BJ (cell line): ENCODE data around the gene NME5. TPM values are rescaled to one million over a fixed set of nuclear protein-coding genes. Genes with fewer than 3 reads are reported as not detected.

Source experiments
- CTCF ChIA-PET: fragments of 350-600 bp; formaldehyde crosslinking; extraction: SDS; loops from one replicate; lab custom pipeline; 2021; ENCODE audit warnings: antibody characterized with exemption, inconsistent platforms; lab: Yijun Ruan, JAX
- POLR2A ChIA-PET: fragments of 300-600 bp; sonication (Branson Sonifier 250); formaldehyde crosslinking; extraction: SDS; loops from one replicate; lab custom pipeline; 2021; ENCODE audit warnings: antibody characterized with exemption; lab: Charles Lee
- DNase-seq: peaks from one replicate; pipeline ENCODE4 v3.0.0-alpha.2; 2011; ENCODE audit warnings: low read depth
- H3K27me3 ChIP-seq: 2 replicates; pipeline ENCODE4 v1.6.0; 2011; ENCODE audit warnings: low read length; ENCODE audit not compliant: control insufficient read depth, insufficient read depth
- H3K36me3 ChIP-seq: 2 replicates; pipeline ENCODE4 v1.5.1; 2011; ENCODE audit warnings: low read length; ENCODE audit not compliant: control insufficient read depth, insufficient read depth
- H3K4me3 ChIP-seq: 2 replicates; pipeline ENCODE4 v1.5.1; 2011; ENCODE audit warnings: low read depth, mild to moderate bottlenecking, control low read depth, low read length
- polyA plus RNA-seq: library from polyadenylated mRNA; depleted of rRNA; stranded (reverse); fragments of >200 nt; gene quantifications from 2 replicates; pipeline ENCODE4 v1.2.3, GENCODE V29; 2011
- TF ChIP-seq, protein P1 (sequence below): IDR thresholded peaks from 2 replicates; pipeline ENCODE4 v1.5.1; 2011; ENCODE audit warnings: low read depth, mild to moderate bottlenecking, control low read depth, inconsistent platforms, low read length, moderate library complexity; ENCODE audit not compliant: insufficient read depth

The NME5 gene
- polyA plus RNA-seq, 1 experiment = 0.31 TPM

DNA sequence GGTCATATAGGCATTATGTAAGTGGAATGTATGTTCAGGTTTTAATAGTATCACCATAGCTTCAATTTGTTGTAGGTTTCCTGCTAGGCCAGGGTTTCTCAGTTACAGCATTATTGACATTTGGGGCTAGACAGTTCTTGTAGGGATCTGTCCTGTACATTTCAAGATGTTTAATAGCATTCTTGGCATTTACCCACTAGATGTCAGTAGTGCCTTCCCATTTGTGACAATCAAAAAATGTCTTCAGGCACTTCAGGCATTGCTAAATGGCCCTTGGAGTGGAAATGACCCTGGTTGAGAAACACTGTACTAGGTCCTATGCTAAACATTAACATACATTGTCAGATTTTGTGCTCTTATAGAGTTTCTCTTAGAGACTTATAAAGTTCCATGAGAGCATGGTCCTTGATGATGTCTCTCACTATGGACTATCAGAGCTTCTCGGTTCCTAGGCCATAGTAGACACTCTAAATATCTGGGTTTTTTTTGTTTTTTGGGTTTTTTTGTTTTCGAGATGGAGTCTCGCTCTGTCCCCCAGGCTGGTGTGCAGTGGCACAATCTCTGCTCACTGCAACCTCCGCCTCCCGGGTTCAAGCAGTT, 41.1 kb upstream of the NME5 start:
- Histone ChIP-seq H3K27me3 (no peaks in the 10 kb centered on the region), H3K4me3 (peak overlapping the region; percentile 78; the same call in 1 of the 2 replicates), H3K36me3 (peaks cover 7% of the 10 kb centered on the region; the same call in 1 of the 2 replicates)
- no peak for DNase-seq
- ChIA-PET CTCF (interaction anchor here (0.6 to 1.6 kb wide), 6 partner anchors 12 to 270 kb away, joined by 3 to 7 read pairs (median 4); partner anchors contain the start of gene REEP2), POLR2A (no interaction called here)
- TF ChIP-seq, protein P1, sequence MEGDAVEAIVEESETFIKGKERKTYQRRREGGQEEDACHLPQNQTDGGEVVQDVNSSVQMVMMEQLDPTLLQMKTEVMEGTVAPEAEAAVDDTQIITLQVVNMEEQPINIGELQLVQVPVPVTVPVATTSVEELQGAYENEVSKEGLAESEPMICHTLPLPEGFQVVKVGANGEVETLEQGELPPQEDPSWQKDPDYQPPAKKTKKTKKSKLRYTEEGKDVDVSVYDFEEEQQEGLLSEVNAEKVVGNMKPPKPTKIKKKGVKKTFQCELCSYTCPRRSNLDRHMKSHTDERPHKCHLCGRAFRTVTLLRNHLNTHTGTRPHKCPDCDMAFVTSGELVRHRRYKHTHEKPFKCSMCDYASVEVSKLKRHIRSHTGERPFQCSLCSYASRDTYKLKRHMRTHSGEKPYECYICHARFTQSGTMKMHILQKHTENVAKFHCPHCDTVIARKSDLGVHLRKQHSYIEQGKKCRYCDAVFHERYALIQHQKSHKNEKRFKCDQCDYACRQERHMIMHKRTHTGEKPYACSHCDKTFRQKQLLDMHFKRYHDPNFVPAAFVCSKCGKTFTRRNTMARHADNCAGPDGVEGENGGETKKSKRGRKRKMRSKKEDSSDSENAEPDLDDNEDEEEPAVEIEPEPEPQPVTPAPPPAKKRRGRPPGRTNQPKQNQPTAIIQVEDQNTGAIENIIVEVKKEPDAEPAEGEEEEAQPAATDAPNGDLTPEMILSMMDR = peak; percentile 39; the same call in 1 of the 2 replicates

GRCh38 chr5:138179277-138179857, 40.1 kb upstream of the NME5 start:
- peaks cover 6% of the 10 kb centered on the region for H3K36me3 ChIP-seq
- CTCF ChIA-PET = interaction anchor here (0.6 to 2.5 kb wide), 6 partner anchors 9 to 269 kb away, joined by 3 to 13 read pairs (median 4); no protein-coding TSS in a partner anchor

DNA sequence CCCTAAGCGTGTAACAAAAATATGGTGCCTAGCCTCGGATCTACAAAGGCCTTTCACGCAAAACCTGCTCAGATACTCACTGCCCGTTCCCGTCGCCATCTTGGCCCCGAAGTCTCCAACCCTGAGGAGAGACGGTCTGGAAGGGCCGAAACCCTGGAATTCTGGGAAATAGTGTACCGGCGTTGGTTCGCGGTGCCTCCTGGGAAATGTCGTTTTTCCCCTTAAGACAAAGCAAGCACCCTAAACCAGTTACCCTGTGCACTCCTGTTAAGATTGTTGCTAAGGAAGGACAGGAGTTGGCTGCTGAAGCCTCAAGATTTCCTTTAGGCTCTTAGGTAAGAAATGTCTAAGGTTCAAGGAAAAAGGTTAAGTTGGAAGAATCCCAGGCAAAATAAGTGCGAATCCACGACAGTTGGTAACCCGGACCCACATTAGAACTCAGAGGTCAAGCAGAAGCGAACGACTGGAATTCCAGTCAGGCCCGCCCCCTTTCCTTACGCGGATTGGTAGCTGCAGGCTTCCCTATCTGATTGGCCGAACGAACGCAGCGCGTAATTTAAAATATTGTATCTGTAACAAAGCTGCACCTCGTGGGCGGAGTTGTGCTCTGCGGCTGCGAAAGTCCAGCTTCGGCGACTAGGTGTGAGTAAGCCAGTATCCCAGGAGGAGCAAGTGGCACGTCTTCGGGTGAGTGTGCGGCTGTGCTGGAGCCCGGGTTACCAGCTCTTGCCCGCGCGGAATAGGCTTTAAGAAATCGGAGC, 39.5 kb upstream of the NME5 start, which contains the start of the genes BRD8 and KIF20A:
Gene BRD8 (minus strand): TSS at position 115 of the 761 bp plus-strand sequence. CDS start 16 bp downstream, at position 99.
Gene KIF20A (plus strand): TSS at position 597 of the 761 bp plus-strand sequence. CDS start 569 bp downstream, outside the sequence.
- H3K36me3 ChIP-seq = peaks cover 7% of the 10 kb centered on the region
- TF ChIP-seq, protein P1 = no peak
- no peaks in the 10 kb centered on the region for H3K27me3 ChIP-seq
- peak; percentile 86 for DNase-seq
- peak within 1 kb of the TSS; percentile 78 for H3K4me3 ChIP-seq
- ChIA-PET CTCF (interaction anchor here (0.6 to 2.5 kb wide), 6 partner anchors 9 to 175 kb away, joined by 3 to 13 read pairs (median 4); no protein-coding TSS in a partner anchor), POLR2A (interaction anchor here (0.5 kb wide), 1 partner anchor 560 kb away, joined by 3 read pairs; no protein-coding TSS in a partner anchor)

More at GRCh38 chr5:138179277-138179857, 40.1 kb upstream of the NME5 start:
- Histone ChIP-seq H3K4me3 (peak overlapping the region; percentile 78), H3K27me3 (no peaks in the 10 kb centered on the region)
- POLR2A ChIA-PET = no interaction called here
- TF ChIP-seq, protein P1 = no peak
- no peak for DNase-seq

DNA sequence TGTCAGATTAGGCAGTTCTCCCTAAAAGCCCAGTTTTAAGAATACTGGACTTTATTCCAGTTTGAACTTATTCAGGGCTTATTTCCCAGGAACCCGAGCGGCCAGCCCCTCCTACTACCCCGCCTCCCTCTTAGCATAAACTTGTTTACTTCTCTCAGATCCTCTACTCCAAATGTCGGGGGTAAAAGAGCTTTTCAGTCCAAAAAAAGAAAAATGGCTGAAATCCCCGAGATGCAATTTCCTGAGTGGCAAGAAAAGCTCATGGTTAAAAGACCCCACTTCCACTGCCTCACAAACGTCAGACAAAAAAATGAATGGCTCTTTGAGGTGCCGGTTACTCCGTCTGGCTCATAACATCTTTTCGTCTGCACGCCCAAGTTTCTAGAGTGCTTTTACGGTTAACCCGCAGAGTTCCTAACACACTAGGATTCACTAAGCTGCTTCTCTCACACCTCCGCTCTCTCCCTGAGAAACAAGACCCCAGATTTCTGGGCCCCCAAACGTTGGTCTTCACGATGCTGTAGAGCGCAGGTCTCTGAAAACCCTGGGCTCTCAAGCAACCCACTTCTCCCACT, 38.8 kb upstream of the NME5 start:
- Histone ChIP-seq H3K4me3 (peak overlapping the region; percentile 78), H3K27me3 (no peaks in the 10 kb centered on the region), H3K36me3 (peaks cover 7% of the 10 kb centered on the region)
- TF ChIP-seq, protein P1 = no peak
- no peak for DNase-seq
- POLR2A ChIA-PET = interaction anchor here (0.5 kb wide), 1 partner anchor 559 kb away, joined by 3 read pairs; no protein-coding TSS in a partner anchor
- CTCF ChIA-PET = interaction anchor here (0.6 to 2.5 kb wide), 4 partner anchors 11 to 175 kb away, joined by 3 to 13 read pairs (median 4); partner anchors contain the start of gene GFRA3
